Neural progenitor cell (in vitro differentiated cells): Measurements from ENCODE around the gene DMBX1. TPM values are rescaled to one million over a fixed set of nuclear protein-coding genes. Genes with fewer than 3 reads are reported as not detected.

Source experiments
- DNase-seq: peaks from one replicate; pipeline ENCODE4 v3.0.0-alpha.2; 2016; ENCODE audit warnings: low spot score
- H2AFZ ChIP-seq: fragments of 200-600 bp; sonication (generic); replicated peaks from 2 replicates; pipeline ENCODE4 v1.6.1; 2016; ENCODE audit warnings: antibody characterized with exemption
- H3F3A ChIP-seq: fragments of 200-600 bp; sonication (generic); 2 replicates; pipeline ENCODE4 v1.6.1; 2016; ENCODE audit warnings: antibody characterized with exemption, low read depth
- H3K27ac ChIP-seq: fragments of 200-600 bp; sonication (generic); 2 replicates; pipeline ENCODE4 v1.5.1; 2016; ENCODE audit warnings: mild to moderate bottlenecking
- H3K27me3 ChIP-seq: fragments of 200-600 bp; sonication (generic); 2 replicates; pipeline ENCODE4 v1.6.1; 2016; ENCODE audit warnings: mild to moderate bottlenecking, moderate library complexity
- H3K36me3 ChIP-seq: fragments of 200-600 bp; sonication (generic); 2 replicates; pipeline ENCODE4 v1.5.1; 2016
- H3K4me1 ChIP-seq: fragments of 200-600 bp; sonication (generic); 2 replicates; pipeline ENCODE4 v1.6.1; 2016; ENCODE audit warnings: mixed run types
- H3K4me2 ChIP-seq: fragments of 200-600 bp; sonication (generic); 2 replicates; pipeline ENCODE4 v1.6.1; 2016
- H3K4me3 ChIP-seq: fragments of 200-600 bp; sonication (generic); 2 replicates; pipeline ENCODE4 v1.5.1; 2016
- H3K79me2 ChIP-seq: fragments of 200-600 bp; sonication (generic); 2 replicates; pipeline ENCODE4 v1.6.1; 2016; ENCODE audit warnings: low read depth
- H3K9ac ChIP-seq: fragments of 200-600 bp; sonication (generic); 2 replicates; pipeline ENCODE4 v1.6.1; 2016
- H3K9me3 ChIP-seq: fragments of 200-600 bp; sonication (generic); 2 replicates; pipeline ENCODE4 v1.5.1; 2016; ENCODE audit warnings: low read depth
- H4K20me1 ChIP-seq: fragments of 200-600 bp; sonication (generic); 2 replicates; pipeline ENCODE4 v1.6.1; 2016; ENCODE audit warnings: low read depth
- H3K27ac Mint-ChIP-seq: 3 replicates; pipeline ENCODE4 v1.8.0; 2021; ENCODE audit warnings: mixed read lengths
- H3K27me3 Mint-ChIP-seq: 2 replicates; pipeline ENCODE4 v1.8.0; 2022; ENCODE audit warnings: low read depth, mild to moderate bottlenecking, inconsistent platforms, moderate library complexity, mixed read lengths; ENCODE audit not compliant: insufficient read depth
- H3K36me3 Mint-ChIP-seq: 3 replicates; pipeline ENCODE4 v1.8.0; 2021; ENCODE audit warnings: mixed read lengths
- H3K4me1 Mint-ChIP-seq: 3 replicates; pipeline ENCODE4 v1.8.0; 2021; ENCODE audit warnings: mixed read lengths
- H3K4me3 Mint-ChIP-seq: 3 replicates; pipeline ENCODE4 v1.8.0; 2021; ENCODE audit warnings: mild to moderate bottlenecking, moderate library complexity, mixed read lengths
- H3K9me3 Mint-ChIP-seq: 3 replicates; pipeline ENCODE4 v1.8.0; 2020; ENCODE audit warnings: mixed read lengths
- CTCF ChIP-seq: fragments of 200-600 bp; sonication (generic); IDR thresholded peaks from 2 replicates; pipeline ENCODE4 v1.5.1; 2017; ENCODE audit warnings: antibody characterized with exemption, mild to moderate bottlenecking
- EZH2 ChIP-seq: fragments of 200-600 bp; sonication (generic); IDR thresholded peaks from 2 replicates; pipeline ENCODE4 v1.6.1; 2017; ENCODE audit warnings: antibody characterized with exemption, mild to moderate bottlenecking, moderate library complexity
- EZH2phosphoT487 ChIP-seq: fragments of 200-600 bp; sonication (generic); IDR thresholded peaks from 2 replicates; pipeline ENCODE4 v1.6.1; 2017; ENCODE audit warnings: antibody characterized with exemption
- total RNA-seq: library from RNA; depleted of rRNA; stranded (reverse); fragments of >200 nt; gene quantifications from 2 replicates; pipeline ENCODE4 v1.2.3, GENCODE V29; 2015; ENCODE audit warnings: low replicate concordance

The DMBX1 gene
- total RNA-seq, 1 donor from 2014 or later = 0.06 TPM

GRCh38 chr1:46444466-46444865 is 45.2 kb upstream of the DMBX1 start:
- Histone ChIP-seq H3K27ac (no peak overlapping the region), H4K20me1 (peaks cover 39% of the 10 kb centered on the region), H2AFZ (no peak overlapping the region), H3K4me3 (no peak overlapping the region), H3K4me2 (no peak overlapping the region), H3K4me1 (peaks cover 10% of the 10 kb centered on the region), H3K9ac (no peak overlapping the region), H3K36me3 (no peaks in the 10 kb centered on the region), H3K9me3 (no peaks in the 10 kb centered on the region), H3K79me2 (no peaks in the 10 kb centered on the region), H3K27me3 (peaks cover 77% of the 10 kb centered on the region), H3F3A (peaks cover 18% of the 10 kb centered on the region)
- Mint-ChIP-seq H3K4me3 (no peak overlapping the region), H3K27me3 (peaks cover 54% of the 10 kb centered on the region), H3K9me3 (no peaks in the 10 kb centered on the region), H3K4me1 (peaks cover 23% of the 10 kb centered on the region), H3K27ac (no peak overlapping the region), H3K36me3 (no peaks in the 10 kb centered on the region)
- no peak for TF ChIP-seq CTCF
- TF ChIP-seq EZH2phosphoT487 = no peak
- TF ChIP-seq EZH2 = no peak
- DNase-seq = no peak

GRCh38 chr1:46445773-46446256 is 43.8 kb upstream of the DMBX1 start:
- peaks cover 89% of the 10 kb centered on the region for H3K27me3 ChIP-seq
- peaks cover 57% of the 10 kb centered on the region for H3K27me3 Mint-ChIP-seq
- DNase-seq = no peak
- H2AFZ ChIP-seq = no peak overlapping the region
- H3K4me1 Mint-ChIP-seq = peaks cover 25% of the 10 kb centered on the region
- no peaks in the 10 kb centered on the region for H3K9me3 ChIP-seq
- no peak overlapping the region for H3K9ac ChIP-seq
- peaks cover 18% of the 10 kb centered on the region for H3F3A ChIP-seq
- no peaks in the 10 kb centered on the region for H3K36me3 Mint-ChIP-seq
- no peak overlapping the region for H3K4me2 ChIP-seq
- no peak overlapping the region for H3K4me3 ChIP-seq
- TF ChIP-seq CTCF (peak; percentile 23), EZH2 (no peak), EZH2phosphoT487 (no peak)
- H3K27ac ChIP-seq = no peak overlapping the region
- peaks cover 52% of the 10 kb centered on the region for H4K20me1 ChIP-seq
- peaks cover 10% of the 10 kb centered on the region for H3K4me1 ChIP-seq
- no peak overlapping the region for H3K4me3 Mint-ChIP-seq
- no peaks in the 10 kb centered on the region for H3K79me2 ChIP-seq
- no peaks in the 10 kb centered on the region for H3K9me3 Mint-ChIP-seq
- no peaks in the 10 kb centered on the region for H3K36me3 ChIP-seq
- no peak overlapping the region for H3K27ac Mint-ChIP-seq

- Histone ChIP-seq H3K4me1 (peaks cover 10% of the 10 kb centered on the region), H3F3A (peaks cover 17% of the 10 kb centered on the region), H3K79me2 (no peaks in the 10 kb centered on the region), H3K27ac (no peak overlapping the region), H4K20me1 (peaks cover 62% of the 10 kb centered on the region), H3K36me3 (no peaks in the 10 kb centered on the region), H3K4me3 (no peak overlapping the region), H2AFZ (no peak overlapping the region), H3K27me3 (peaks cover 92% of the 10 kb centered on the region), H3K9me3 (no peaks in the 10 kb centered on the region), H3K4me2 (no peak overlapping the region), H3K9ac (no peak overlapping the region)
- H3K27ac Mint-ChIP-seq = no peak overlapping the region
- peak overlapping the region; percentile 57 for H3K4me3 Mint-ChIP-seq
- H3K36me3 Mint-ChIP-seq = no peaks in the 10 kb centered on the region
- H3K9me3 Mint-ChIP-seq = peaks cover 1% of the 10 kb centered on the region
- H3K4me1 Mint-ChIP-seq = peaks cover 28% of the 10 kb centered on the region
- DNase-seq = peak; percentile 92
- H3K27me3 Mint-ChIP-seq = peaks cover 58% of the 10 kb centered on the region
- peak; percentile 82 for TF ChIP-seq EZH2phosphoT487
- peak; percentile 64 for TF ChIP-seq EZH2
- TF ChIP-seq CTCF = peak; percentile 99
These were observed 42.8 kb upstream of the DMBX1 start for GRCh38 chr1:46446646-46447498.
